Hepatic stellate cell (primary cell): ENCODE results near the gene FAM107B.
"Not testable (repeated sequence)": the region's sequence is repeated elsewhere in the genome, so short reads cannot be mapped to it uniquely, and the experiment has no call there.

Experiments
- DNase-seq: peaks from one replicate; pipeline ENCODE4 v3.0.0; 2011; ENCODE audit warnings: low spot score

The FAM107B gene

GRCh38 chr10:14774797-14775196 is at the start of gene FAM107B:
FAM107B (minus strand) TSS chr10:14774897; CDS start chr10:14774663, 234 bp downstream.
- no peak for DNase-seq

DNA sequence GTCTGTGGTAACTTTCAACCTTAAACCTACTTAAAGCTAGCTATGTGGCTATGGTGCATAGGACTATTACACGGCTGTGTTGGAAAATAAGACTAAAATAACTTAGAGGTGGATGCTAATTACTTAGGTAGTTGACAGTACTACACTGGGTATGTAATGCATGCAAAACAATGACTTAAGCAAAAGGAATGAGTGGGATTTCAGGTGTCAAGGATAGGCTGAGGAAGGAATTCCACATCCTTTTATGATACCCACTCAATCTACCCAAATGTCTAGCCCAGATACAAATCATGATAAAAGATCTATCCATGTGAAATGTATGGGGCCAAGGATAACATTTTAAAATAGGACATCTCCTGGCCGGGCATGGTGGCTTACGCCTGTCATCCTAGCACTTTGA is 49.3 kb upstream of the FAM107B start:
- DNase-seq: no peak

GRCh38 chr10:14822879-14823755 is 48.4 kb upstream of the FAM107B start:
- peak; percentile 50 for DNase-seq

DNA sequence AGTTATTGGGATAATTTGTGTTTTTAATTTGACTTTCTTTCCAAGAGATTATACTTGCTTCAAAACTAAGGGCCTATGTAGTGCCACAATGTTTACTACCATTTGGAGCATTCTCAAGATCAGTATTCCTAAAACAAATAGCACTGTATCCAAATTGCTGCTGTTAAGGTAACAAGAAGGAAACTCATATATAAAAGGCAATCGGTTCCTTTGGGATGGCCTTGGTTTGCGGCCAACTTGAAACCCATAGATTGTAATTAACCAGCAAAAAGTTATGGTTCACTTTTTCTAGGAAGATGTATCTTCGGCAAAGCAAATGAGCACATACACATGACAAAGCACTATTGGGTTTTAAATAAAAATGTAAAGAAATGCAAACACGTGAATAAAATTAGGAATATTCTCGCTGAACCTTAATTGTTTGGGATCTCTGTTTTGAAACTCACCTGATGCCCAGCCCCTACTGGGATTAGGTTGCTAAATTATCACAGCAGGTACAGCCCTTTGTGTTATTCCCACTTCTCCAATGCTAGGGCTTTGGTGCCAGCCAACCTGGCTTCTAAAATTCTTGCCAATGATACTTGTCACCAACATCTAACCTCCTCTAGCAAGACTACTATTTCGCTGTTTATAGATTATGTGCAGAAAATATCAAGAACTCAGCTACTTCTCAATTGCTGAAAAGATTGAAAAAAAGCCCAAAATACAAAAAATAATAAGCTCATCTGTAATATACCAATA is 47.1 kb upstream of the FAM107B start:
- no peak for DNase-seq

DNA sequence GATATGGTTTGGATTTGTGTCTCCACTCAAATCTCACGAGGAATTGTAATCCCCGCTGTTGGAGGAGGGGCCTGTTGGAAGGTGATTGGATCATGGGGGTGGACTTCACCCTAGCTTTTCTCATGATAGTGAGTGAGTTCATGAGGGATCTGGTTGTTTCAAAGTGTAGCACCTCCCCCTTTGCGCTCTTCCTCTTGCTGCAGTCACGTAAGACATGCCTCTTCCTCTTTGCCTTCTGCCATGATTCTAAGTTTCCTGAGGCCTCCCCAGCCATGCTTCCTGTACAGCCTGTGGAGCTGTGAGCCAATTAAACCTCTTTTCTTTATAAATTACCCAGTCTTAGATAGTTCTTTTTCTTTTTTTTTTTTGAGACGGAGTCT is 46.1 kb upstream of the FAM107B start:
- no peak for DNase-seq

GRCh38 chr10:14820010-14820774 is 45.5 kb upstream of the FAM107B start:
- peak; percentile 81 for DNase-seq

DNA sequence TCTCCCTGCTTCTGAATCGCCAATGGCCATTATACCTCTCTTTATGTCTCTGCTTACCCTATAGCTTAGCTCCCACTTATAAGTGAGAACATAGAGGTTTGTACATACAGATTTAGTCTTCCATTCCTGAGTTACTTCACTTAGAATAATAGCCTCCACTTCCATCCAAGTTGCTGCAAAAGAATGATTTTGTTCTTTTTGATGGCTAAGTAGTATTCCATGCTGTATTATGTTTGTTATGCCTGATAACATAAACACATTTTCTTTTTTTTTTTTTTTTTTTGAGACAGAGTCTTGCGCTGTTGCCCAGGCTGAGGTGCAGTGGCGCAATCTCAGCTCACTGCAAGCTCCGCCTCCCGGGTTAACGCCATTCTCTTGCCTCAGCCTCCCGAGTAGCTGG is 42.0 kb upstream of the FAM107B start:
- DNase-seq: not testable (repeated sequence)

DNA sequence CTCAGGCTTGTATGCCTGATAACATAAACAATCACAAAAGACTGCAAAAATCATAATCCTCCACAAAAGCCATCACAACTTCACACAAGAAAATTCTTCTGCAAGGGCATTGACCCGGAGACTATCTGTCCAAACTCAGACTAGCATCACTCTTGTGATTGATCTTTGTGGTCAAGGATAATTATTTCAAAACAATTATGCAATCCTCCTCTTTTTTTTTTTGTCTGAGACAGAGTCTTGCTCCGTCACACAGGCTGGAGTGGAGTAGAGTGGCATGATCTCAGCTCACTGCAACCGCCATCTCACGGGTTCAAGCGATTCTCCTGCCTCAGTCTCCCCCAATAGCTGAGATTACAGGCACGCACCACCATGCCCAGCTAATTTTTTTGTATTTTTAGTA is 41.0 kb upstream of the FAM107B start:
- no peak for DNase-seq

DNA sequence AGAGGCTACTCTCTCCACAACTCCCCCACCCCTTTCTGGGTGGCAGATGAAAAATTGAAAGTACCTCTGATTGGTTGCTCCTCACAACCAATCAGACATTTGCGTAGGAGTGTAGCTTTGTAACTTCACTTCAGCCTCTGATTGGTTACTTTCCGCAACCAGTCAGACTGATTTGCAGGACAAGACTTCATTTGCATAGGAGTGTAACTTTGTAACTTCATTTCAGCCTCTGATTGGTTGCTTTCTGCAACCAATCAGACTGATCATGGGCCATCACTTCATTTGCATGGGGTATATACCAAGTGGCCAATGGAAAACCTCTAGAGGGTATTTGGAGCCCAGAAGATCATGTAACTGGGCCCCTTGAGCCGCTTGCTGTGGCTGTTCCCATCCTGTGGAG is 37.6 kb upstream of the FAM107B start:
- DNase-seq: no peak

DNA sequence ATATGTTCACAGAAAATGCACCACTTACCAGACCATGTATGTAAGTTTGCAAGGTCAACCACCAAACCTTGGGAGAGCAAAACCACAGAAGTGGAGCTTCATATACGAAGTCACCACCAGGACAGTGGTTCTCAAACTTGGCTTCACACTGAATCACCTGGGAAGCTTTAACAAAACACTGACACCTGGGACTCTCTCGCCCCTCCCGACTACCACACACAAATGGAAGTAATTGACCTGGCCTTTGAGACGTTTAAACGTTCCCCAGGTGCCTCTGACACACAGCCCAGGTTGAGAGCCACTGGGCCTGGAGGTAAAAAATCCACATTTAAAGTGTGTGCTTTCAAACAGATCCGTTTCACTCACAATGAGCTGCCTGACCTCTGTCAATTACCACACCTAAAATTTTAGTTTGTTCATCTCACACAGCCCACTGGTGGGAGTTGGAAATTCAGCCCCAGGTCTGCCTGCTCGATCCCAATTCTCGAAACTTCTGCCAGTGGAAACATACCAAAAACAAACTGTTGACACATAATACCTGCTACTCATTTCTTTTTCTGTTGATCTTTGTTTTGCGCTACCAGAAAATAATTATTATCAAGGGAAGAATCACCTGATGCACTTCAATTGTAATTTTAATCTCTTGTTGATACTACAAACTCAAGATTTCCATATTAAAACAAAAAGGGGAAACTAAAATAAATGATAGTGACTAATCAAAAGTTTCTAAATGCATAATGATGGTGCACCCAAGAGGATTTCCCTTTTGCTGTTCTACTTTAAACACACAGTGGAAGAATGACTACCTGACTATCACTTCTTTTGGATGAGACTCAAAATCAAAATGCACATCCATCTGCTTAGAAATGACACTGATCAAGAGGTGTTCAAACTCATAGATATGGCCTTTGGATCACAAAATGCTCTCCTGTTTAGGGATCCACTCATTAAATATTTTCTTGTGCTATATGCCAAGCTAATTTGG is 36.6 kb upstream of the FAM107B start:
- no peak for DNase-seq

DNA sequence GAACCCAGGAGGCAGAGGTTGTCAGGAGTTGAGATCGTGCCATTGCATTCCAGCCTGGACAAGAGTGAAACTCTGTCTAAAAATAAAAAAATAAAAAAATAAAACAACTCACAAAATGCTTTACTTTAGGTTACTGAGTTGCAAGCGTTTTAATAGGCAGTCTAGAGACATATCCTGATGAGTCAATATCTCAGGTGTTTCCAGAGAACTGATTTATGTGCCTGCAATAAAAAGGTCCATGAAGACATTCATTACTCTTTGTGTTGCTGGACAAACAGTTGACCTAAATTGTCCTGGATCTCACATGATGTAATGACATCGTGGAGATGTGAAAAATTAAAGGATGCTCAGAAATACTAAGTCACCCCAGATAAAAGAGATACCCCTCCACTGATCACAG is 31.6 kb upstream of the FAM107B start:
- no peak for DNase-seq

GRCh38 chr10:14803827-14804226 is 29.1 kb upstream of the FAM107B start:
- no peak for DNase-seq

- DNase-seq: no peak
Observed at GRCh38 chr10:14801723-14802122, 27.0 kb upstream of the FAM107B start.

GRCh38 chr10:14800397-14800796 is 25.7 kb upstream of the FAM107B start:
- DNase-seq: no peak

DNA sequence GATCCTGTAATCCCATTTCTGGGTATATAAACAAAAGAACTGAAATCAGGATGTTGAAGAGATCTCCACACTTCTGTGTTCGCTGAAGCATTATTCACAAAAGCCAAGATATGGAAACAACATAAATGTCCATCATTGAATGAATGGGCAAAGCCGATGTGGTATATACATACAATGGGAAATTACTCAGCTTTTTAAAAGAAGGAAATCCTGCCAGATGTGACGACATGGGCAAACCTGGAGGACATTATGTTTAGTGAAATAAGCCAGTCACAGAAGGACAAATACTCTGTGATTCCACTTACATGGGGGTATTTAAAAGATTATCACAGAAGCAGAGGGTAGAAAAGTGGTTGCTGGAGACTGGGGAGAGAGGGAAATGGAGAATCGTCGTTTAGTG is 23.9 kb upstream of the FAM107B start:
- no peak for DNase-seq

DNA sequence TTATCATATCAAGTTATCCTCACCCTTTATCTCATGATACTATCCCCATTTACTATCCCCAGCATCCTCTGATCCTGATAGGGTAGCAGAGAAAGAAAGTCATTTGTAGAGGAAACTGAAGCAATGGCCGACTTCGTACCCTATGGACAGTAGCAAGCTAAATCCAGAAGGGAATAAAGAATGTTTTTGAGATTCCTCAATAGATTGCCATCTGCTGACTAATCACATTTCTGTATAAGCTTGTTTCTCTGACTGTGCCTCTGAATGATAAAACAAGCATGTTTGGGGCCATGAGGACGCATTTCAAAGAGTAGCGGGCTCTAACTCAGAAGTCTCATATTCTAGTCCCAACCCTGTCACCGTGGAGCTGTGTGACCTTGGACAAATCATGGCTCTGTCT is 13.2 kb upstream of the FAM107B start:
- DNase-seq: no peak

DNA sequence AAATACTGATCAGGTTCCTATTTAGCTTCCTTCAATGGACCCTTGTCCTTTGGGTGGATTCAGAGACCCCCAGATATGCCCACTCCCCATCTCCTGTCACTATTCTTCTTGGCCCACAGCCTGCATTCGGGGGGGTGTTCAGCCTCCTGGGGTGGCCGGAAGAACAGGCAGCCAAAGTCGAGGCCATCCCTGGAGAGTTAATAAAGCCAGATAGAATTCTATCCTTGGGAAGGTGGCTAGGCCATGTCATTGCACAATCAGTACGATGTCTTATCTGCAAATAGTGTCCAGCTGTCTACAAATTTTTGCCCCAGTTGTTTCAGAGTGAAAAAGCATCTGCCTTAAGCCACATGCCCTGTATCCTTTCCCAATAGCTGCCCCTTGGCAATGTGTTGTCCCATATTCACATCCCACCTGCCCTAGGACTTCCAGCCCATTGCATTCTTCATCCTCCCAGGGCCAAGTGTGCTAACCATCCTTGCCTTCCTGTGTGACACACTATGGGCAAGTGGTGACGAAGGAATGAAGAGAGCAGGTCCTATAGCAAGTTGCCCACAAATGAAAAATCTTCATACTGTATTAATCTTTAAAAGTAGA is 9.9 kb upstream of the FAM107B start:
- no peak for DNase-seq

GRCh38 chr10:14782691-14783363 is 8.1 kb upstream of the FAM107B start:
- no peak for DNase-seq

- no peak for DNase-seq
Observed at GRCh38 chr10:14781763-14782162, 7.1 kb upstream of the FAM107B start.

DNA sequence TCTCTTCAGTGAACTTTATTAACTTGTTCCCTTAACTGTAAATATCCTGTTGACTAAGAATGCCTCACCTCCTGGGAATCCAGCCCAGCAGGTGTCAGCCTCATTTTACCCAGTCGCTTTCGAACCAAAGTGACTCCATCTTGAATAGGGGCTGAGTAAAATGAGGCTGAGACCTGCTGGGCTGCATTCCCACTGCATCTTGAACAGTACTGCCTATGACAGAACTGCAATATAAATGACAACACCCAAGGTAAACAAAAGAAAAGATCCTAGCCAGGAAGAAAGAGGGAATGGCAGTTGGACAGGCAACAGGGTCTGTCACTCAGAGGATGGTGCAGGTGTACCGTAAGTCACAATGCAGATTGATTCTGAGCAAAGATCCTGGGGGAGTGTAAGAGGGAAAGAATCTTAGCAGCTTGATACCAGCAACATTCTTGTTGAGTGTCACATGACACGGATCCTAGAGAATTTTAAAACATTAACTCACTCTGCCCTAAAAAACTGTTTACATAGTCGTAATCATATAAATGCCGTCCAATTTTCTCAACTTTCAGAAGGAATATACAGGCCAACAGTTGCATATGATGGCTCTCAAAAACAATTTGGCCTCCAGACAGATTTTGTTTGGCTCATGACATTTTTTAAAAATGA is 4.4 kb upstream of the FAM107B start:
- no peak for DNase-seq
